Keratinocyte (primary cell): ENCODE results near the gene MGLL. TPM values are rescaled to one million over a fixed set of nuclear protein-coding genes. Genes with fewer than 3 reads are reported as not detected.

ENCODE experiments used
- DNase-seq: peaks from one replicate; pipeline ENCODE4 v3.0.0-alpha.2; 2011; ENCODE audit warnings: low read depth, missing footprints, low spot score
- FAIRE-seq: peaks from 2 replicates; lab custom pipeline; 2011; peaks lifted over from hg19 to GRCh38; lab: Jason Lieb, UNC
- H2AFZ ChIP-seq: 2 replicates; pipeline ENCODE4 v1.6.0; 2012; ENCODE audit warnings: low read length, control low read depth, inconsistent platforms; ENCODE audit not compliant: control insufficient read depth
- H3K27ac ChIP-seq: 2 replicates; pipeline ENCODE4 v1.5.1; 2011; ENCODE audit warnings: low read length; ENCODE audit not compliant: control insufficient read depth, insufficient read depth
- H3K27me3 ChIP-seq: 3 replicates; pipeline ENCODE4 v1.6.0; 2011; ENCODE audit warnings: low read length; ENCODE audit not compliant: control insufficient read depth, insufficient read depth; ENCODE audit errors: extremely low read depth
- H3K36me3 ChIP-seq, 2 experiments: 2 replicates in 1 of 2; 3 replicates in 1 of 2; pipeline ENCODE4 v1.5.1; 2011; ENCODE audit warnings: low read length in 2 of 2, mild to moderate bottlenecking in 1 of 2; ENCODE audit not compliant: control insufficient read depth in 2 of 2, insufficient read depth in 2 of 2; ENCODE audit errors: extremely low read depth in 1 of 2
- H3K4me1 ChIP-seq: 3 replicates; pipeline ENCODE4 v1.5.1; 2011; ENCODE audit warnings: low read length; ENCODE audit not compliant: control insufficient read depth, insufficient read depth; ENCODE audit errors: extremely low read depth
- H3K4me2 ChIP-seq: 3 replicates; pipeline ENCODE4 v1.6.0; 2011; ENCODE audit warnings: low read depth, low read length; ENCODE audit not compliant: control insufficient read depth, insufficient read depth; ENCODE audit errors: extremely low read depth
- H3K4me3 ChIP-seq, 3 experiments: fragments of 200-600 bp in 1 of 3; sonication (generic) in 1 of 3; 2 replicates in 2 of 3; 3 replicates in 1 of 3; pipeline ENCODE4 v1.5.1; 2011 to 2016; ENCODE audit warnings: low read length in 3 of 3, mild to moderate bottlenecking in 3 of 3, control low read depth in 2 of 3, inconsistent platforms in 1 of 3, low read depth in 1 of 3, mixed read lengths in 1 of 3, mixed run types in 1 of 3, moderate library complexity in 1 of 3; ENCODE audit not compliant: control insufficient read depth in 2 of 3, insufficient read depth in 2 of 3; ENCODE audit errors: extremely low read depth in 1 of 3
- H3K79me2 ChIP-seq: 2 replicates; pipeline ENCODE4 v1.6.0; 2012; ENCODE audit warnings: low read length; ENCODE audit not compliant: control insufficient read depth, insufficient read depth
- H3K9ac ChIP-seq: 3 replicates; pipeline ENCODE4 v1.6.0; 2011; ENCODE audit warnings: low read length; ENCODE audit not compliant: control insufficient read depth, insufficient read depth; ENCODE audit errors: extremely low read depth
- H3K9me1 ChIP-seq: 3 replicates; pipeline ENCODE4 v1.6.0; 2011; ENCODE audit warnings: low read length; ENCODE audit not compliant: control insufficient read depth, insufficient read depth; ENCODE audit errors: extremely low read depth
- H3K9me3 ChIP-seq: 2 replicates; pipeline ENCODE4 v1.5.1; 2012; ENCODE audit warnings: low read depth, low read length; ENCODE audit not compliant: control insufficient read depth
- H4K20me1 ChIP-seq: 3 replicates; pipeline ENCODE4 v1.6.0; 2011; ENCODE audit warnings: low read length; ENCODE audit not compliant: control insufficient read depth, insufficient read depth; ENCODE audit errors: extremely low read depth
- EZH2 ChIP-seq: IDR thresholded peaks from one replicate; pipeline ENCODE4 v1.6.1; 2012; ENCODE audit warnings: inconsistent platforms, mild to moderate bottlenecking, low read length, moderate library complexity
- dilution Hi-C: fragments of 300-500 bp; cut with MboI; formaldehyde crosslinking; loops from one replicate; pipeline ENCODE4 v1.7.0; 2020; ENCODE audit warnings: low sequenced_read_pairs; ENCODE audit not compliant: extremely low pct_ligation_motif_present
- polyA plus RNA-seq, 5 experiments: library from polyadenylated mRNA; depleted of rRNA in 3 of 5; stranded (reverse) in 3 of 5; stranded (forward) in 1 of 5; unstranded in 1 of 5; fragments of >200 nt; gene quantifications; 1 replicate in 1 of 5; 2 replicates in 3 of 5; 3 replicates in 1 of 5; pipeline versions ENCODE4 v1.2.1 to v1.2.3, GENCODE V29; 2011 to 2012; ENCODE audit warnings: missing spikeins in 2 of 5, low read depth in 1 of 5, low replicate concordance in 1 of 5
- TF ChIP-seq, protein P1 (sequence below), 3 experiments: IDR thresholded peaks in 1 of 3; conservative IDR thresholded peaks in 1 of 3; optimal IDR thresholded peaks in 1 of 3; 2 replicates in 2 of 3; 3 replicates in 1 of 3; pipeline versions ENCODE3 to v1.5.1; 2011; ENCODE audit warnings: low read length in 3 of 3, mild to moderate bottlenecking in 3 of 3, moderate library complexity in 2 of 3, control low read depth in 1 of 3, inconsistent platforms in 1 of 3; ENCODE audit not compliant: insufficient read depth in 2 of 3; ENCODE audit errors: extremely low read depth in 1 of 3

Gene MGLL
- polyA plus RNA-seq, 1 donor (not counting 4 experiments of a cell fraction or from before 2014, with no cell fraction given): 17.8 TPM

DNA sequence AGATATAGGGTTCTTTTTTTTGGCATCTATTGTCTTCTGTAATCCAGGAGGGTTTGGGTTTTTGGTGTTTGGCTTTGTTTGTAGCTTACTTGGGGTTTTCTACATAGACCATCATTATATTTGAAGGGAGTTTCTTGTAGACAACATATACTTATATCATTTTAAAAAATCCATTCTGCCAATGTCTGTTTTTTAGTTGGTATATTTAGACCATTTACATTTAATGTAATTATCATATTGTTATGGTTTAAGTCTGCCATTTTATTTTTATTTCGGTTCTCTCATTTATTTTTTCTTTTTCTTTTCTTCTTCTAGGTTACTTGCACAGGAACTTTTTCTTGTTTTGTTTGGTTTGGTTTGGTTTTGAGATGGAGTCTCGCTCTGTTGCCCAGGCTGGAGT lies 5.5 kb upstream of the MGLL start:
- Histone ChIP-seq H3K4me3 (no peak overlapping the region), H3K9me1 (no peaks in the 10 kb centered on the region), H3K4me1 (no peaks in the 10 kb centered on the region), H4K20me1 (no peaks in the 10 kb centered on the region), H3K4me2 (no peak overlapping the region), H3K9me3 (peaks cover 2% of the 10 kb centered on the region), H3K9ac (no peak overlapping the region), H3K27ac (no peak overlapping the region), H3K36me3 (no peaks in the 10 kb centered on the region), H3K27me3 (no peaks in the 10 kb centered on the region), H2AFZ (no peak overlapping the region), H3K79me2 (no peaks in the 10 kb centered on the region)
- FAIRE-seq (no peak), DNase-seq (no peak)
- dilution Hi-C loops: no loop called here
- TF ChIP-seq, protein P1, sequence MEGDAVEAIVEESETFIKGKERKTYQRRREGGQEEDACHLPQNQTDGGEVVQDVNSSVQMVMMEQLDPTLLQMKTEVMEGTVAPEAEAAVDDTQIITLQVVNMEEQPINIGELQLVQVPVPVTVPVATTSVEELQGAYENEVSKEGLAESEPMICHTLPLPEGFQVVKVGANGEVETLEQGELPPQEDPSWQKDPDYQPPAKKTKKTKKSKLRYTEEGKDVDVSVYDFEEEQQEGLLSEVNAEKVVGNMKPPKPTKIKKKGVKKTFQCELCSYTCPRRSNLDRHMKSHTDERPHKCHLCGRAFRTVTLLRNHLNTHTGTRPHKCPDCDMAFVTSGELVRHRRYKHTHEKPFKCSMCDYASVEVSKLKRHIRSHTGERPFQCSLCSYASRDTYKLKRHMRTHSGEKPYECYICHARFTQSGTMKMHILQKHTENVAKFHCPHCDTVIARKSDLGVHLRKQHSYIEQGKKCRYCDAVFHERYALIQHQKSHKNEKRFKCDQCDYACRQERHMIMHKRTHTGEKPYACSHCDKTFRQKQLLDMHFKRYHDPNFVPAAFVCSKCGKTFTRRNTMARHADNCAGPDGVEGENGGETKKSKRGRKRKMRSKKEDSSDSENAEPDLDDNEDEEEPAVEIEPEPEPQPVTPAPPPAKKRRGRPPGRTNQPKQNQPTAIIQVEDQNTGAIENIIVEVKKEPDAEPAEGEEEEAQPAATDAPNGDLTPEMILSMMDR (optimal IDR thresholded peaks at IDR 0.05 in 1 of 3, IDR thresholded peaks at IDR 0.05 in 1 of 3, conservative IDR thresholded peaks at IDR 0.05 in 1 of 3; ENCODE audit: extremely low read depth in 1 of 3, insufficient read depth in 2 of 3, low read length in 3 of 3): no peak
- no peak for TF ChIP-seq EZH2

DNA sequence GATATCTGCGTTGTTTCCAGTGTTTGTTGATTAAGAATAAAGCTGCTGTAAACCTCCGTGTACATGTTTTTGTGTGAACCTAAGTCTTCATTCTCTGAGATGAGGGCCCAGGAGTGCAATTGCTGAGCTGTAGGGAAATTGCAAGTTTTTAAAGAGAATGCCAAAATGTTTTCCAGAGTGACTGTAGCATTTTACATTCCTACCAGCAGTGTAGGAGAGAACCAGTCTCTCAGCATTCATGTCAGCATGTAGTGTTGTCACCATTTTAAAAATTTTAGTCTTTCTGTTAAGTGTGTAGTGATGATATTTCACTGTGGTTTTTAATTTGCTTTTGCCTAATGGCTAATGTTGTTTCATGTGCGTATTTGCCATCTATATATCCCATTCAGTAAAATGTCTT lies 3.4 kb upstream of the MGLL start:
- TF ChIP-seq EZH2: no peak
- TF ChIP-seq, protein P1 (optimal IDR thresholded peaks at IDR 0.05 in 1 of 3, IDR thresholded peaks at IDR 0.05 in 1 of 3, conservative IDR thresholded peaks at IDR 0.05 in 1 of 3; ENCODE audit: extremely low read depth in 1 of 3, insufficient read depth in 2 of 3, low read length in 3 of 3): no peak

More for the DNA sequence above, 3.4 kb upstream of the MGLL start:
- Histone ChIP-seq H3K4me2 (no peak overlapping the region), H2AFZ (no peak overlapping the region), H3K27ac (no peak overlapping the region), H3K27me3 (no peaks in the 10 kb centered on the region), H4K20me1 (no peaks in the 10 kb centered on the region), H3K9me3 (peaks cover 2% of the 10 kb centered on the region), H3K9ac (no peak overlapping the region), H3K4me3 (no peak overlapping the region), H3K36me3 (no peaks in the 10 kb centered on the region), H3K4me1 (peaks cover 14% of the 10 kb centered on the region), H3K79me2 (no peaks in the 10 kb centered on the region), H3K9me1 (no peaks in the 10 kb centered on the region)
- DNase-seq: no peak
- FAIRE-seq: no peak
- dilution Hi-C loops: no loop called here
